Ovary (tissue), 3 donors: ENCODE data around the gene GNG7.

ENCODE experiments used
- POLR2A ChIP-seq: fragments of 450-650 bp; IDR thresholded peaks from one replicate; pipeline ENCODE4 v1.6.1; 2017; ENCODE audit warnings: antibody characterized with exemption, mild to moderate bottlenecking, moderate library complexity
- TF ChIP-seq, protein P1 (sequence below), 3 donors: fragments of 450-650 bp in 2 of 3; fragments of 200-600 bp in 1 of 3; IDR thresholded peaks; one replicate each; pipeline versions ENCODE4 v1.5.1 to v1.8.0; 2016 to 2022; ENCODE audit warnings: antibody characterized with exemption in 3 of 3, mild to moderate bottlenecking in 1 of 3
- donor health status: DM: no; HTN: no; CAD: no.

- TF ChIP-seq, protein P1, sequence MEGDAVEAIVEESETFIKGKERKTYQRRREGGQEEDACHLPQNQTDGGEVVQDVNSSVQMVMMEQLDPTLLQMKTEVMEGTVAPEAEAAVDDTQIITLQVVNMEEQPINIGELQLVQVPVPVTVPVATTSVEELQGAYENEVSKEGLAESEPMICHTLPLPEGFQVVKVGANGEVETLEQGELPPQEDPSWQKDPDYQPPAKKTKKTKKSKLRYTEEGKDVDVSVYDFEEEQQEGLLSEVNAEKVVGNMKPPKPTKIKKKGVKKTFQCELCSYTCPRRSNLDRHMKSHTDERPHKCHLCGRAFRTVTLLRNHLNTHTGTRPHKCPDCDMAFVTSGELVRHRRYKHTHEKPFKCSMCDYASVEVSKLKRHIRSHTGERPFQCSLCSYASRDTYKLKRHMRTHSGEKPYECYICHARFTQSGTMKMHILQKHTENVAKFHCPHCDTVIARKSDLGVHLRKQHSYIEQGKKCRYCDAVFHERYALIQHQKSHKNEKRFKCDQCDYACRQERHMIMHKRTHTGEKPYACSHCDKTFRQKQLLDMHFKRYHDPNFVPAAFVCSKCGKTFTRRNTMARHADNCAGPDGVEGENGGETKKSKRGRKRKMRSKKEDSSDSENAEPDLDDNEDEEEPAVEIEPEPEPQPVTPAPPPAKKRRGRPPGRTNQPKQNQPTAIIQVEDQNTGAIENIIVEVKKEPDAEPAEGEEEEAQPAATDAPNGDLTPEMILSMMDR (IDR thresholded peaks at IDR 0.05) = no peak
- no peak for TF ChIP-seq POLR2A
Observed at GRCh38 chr19:2726904-2727639, 24.6 kb upstream of the GNG7 start.
